ENCODE results near the gene ARHGAP11A.

ARHGAP11A gene

DNA sequence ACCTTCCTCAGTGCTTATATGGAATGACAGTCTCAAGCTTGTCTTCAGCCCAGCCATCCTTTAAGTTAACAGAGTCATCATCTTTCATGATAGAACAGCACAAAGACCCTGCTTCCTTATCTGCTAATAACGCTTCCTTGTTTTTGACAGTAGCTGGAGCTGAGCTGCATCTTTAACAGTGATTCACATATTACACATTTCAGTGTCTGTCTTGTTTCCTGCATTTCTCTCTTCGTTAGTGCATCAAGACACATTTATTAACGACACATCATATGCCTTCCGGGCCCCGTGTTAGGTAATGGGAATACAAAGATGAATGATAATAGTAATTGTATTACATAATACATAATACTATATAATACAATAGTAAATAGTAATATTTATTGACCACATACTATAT lies 72.3 kb downstream of the ARHGAP11A start:
- Histone ChIP-seq H3K27me3 (ENCODE audit: insufficient read depth, low read length, poor library complexity) (no peaks in the 10 kb centered on the region), H2AFZ (ENCODE audit: low read depth, low read length) (no peak overlapping the region), H3K4me3 (ENCODE audit: low read depth in 1 of 2, low read length in 2 of 2) (no peak overlapping the region), H3K79me2 (ENCODE audit: insufficient read depth, low read length) (no peaks in the 10 kb centered on the region), H3K4me2 (ENCODE audit: insufficient read depth, low read length) (no peak overlapping the region), H3K4me1 (ENCODE audit: insufficient read depth, low read length) (no peaks in the 10 kb centered on the region), H3K9ac (ENCODE audit: low read depth, low read length) (no peak overlapping the region), H3K27ac (ENCODE audit: low read length) (no peak overlapping the region), H4K20me1 (ENCODE audit: insufficient read depth, low read length) (no peaks in the 10 kb centered on the region), H3K9me3 (ENCODE audit: insufficient read depth, low read length, severe bottlenecking) (no peaks in the 10 kb centered on the region), H3K36me3 (ENCODE audit: insufficient read depth, low read length) (no peaks in the 10 kb centered on the region)
- TF ChIP-seq, protein P1, sequence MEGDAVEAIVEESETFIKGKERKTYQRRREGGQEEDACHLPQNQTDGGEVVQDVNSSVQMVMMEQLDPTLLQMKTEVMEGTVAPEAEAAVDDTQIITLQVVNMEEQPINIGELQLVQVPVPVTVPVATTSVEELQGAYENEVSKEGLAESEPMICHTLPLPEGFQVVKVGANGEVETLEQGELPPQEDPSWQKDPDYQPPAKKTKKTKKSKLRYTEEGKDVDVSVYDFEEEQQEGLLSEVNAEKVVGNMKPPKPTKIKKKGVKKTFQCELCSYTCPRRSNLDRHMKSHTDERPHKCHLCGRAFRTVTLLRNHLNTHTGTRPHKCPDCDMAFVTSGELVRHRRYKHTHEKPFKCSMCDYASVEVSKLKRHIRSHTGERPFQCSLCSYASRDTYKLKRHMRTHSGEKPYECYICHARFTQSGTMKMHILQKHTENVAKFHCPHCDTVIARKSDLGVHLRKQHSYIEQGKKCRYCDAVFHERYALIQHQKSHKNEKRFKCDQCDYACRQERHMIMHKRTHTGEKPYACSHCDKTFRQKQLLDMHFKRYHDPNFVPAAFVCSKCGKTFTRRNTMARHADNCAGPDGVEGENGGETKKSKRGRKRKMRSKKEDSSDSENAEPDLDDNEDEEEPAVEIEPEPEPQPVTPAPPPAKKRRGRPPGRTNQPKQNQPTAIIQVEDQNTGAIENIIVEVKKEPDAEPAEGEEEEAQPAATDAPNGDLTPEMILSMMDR (IDR thresholded peaks at IDR 0.05; ENCODE audit: borderline replicate concordance, extremely low read depth, low read length, poor library complexity, severe bottlenecking), result no peak
- ATAC-seq (ENCODE audit: insufficient read depth, low read depth) (no peak), DNase-seq (no peak)

DNA sequence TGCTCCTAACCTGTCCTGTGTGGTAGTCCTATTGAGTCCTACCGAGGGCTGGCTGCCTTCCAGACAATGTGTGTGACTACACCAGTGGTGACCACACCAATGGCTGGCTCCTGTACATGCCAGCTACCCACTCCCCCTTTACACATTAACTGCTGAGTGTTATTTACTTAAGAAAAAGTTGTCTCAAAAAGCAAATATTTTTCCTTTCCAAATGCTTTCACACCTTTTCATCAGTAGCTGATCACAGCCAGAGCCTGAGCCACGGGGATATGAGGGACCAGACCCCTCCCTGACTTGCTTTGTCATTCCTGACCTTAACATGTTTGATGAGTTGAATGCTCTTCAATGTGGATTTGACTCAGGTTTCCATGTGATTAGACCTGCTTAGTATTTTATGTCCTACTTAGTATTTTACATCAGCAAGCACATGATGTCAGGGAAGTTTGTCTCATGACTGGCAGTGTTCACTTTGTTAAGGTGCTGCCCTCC lies 72.9 kb downstream of the ARHGAP11A start:
- H2AFZ ChIP-seq (ENCODE audit: low read depth, low read length), result no peak overlapping the region
- DNase-seq, result no peak
- no peak for TF ChIP-seq EZH2 (IDR thresholded peaks at IDR 0.05; ENCODE audit: borderline replicate concordance, low read depth, low read length, severe bottlenecking)
- TF ChIP-seq, protein P1 (IDR thresholded peaks at IDR 0.05; ENCODE audit: borderline replicate concordance, extremely low read depth, low read length, poor library complexity, severe bottlenecking), result no peak
- no peak overlapping the region for H3K9ac ChIP-seq (ENCODE audit: low read depth, low read length)
- H3K9me3 ChIP-seq (ENCODE audit: insufficient read depth, low read length, severe bottlenecking), result no peaks in the 10 kb centered on the region
- no peaks in the 10 kb centered on the region for H3K79me2 ChIP-seq (ENCODE audit: insufficient read depth, low read length)
- H3K36me3 ChIP-seq (ENCODE audit: insufficient read depth, low read length), result no peaks in the 10 kb centered on the region
- H3K4me1 ChIP-seq (ENCODE audit: insufficient read depth, low read length), result no peaks in the 10 kb centered on the region
- H3K27ac ChIP-seq (ENCODE audit: low read length), result no peak overlapping the region
- H4K20me1 ChIP-seq (ENCODE audit: insufficient read depth, low read length), result no peaks in the 10 kb centered on the region
- no peak overlapping the region for H3K4me3 ChIP-seq (ENCODE audit: low read depth in 1 of 2, low read length in 2 of 2)
- no peaks in the 10 kb centered on the region for H3K27me3 ChIP-seq (ENCODE audit: insufficient read depth, low read length, poor library complexity)
- ATAC-seq (ENCODE audit: insufficient read depth, low read depth), result no peak
- no peak overlapping the region for H3K4me2 ChIP-seq (ENCODE audit: insufficient read depth, low read length)

All from DND-41 (cell line).